LNCAP (cell line): Measurements from ENCODE around the gene HS3ST5.

Experiments
- TF ChIP-seq, protein P1 (sequence below): fragments of 450-650 bp; IDR thresholded peaks from 2 replicates; pipeline ENCODE4 v1.5.1; 2017; ENCODE audit warnings: mild to moderate bottlenecking

The HS3ST5 gene

DNA sequence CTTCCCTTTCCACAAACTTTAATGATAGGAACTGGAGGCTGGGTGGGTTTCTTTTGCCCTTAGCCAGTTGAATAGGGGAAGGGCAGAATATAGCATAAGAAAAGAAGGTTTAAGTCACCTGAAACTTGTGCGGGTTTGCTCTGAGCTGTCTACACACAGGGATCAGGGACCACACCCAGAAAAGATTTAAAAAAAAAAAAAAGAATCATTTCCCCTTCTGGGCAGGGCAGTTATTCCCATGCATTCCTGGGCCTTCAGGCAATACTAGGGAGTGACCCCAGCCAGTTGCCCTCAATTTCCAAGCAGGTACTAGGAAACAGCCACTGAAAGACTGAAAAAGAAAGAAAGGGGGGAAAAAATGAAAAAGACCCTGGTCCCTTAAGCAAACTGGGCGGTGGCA is 332.3 kb downstream of the HS3ST5 start:
- TF ChIP-seq, protein P1, sequence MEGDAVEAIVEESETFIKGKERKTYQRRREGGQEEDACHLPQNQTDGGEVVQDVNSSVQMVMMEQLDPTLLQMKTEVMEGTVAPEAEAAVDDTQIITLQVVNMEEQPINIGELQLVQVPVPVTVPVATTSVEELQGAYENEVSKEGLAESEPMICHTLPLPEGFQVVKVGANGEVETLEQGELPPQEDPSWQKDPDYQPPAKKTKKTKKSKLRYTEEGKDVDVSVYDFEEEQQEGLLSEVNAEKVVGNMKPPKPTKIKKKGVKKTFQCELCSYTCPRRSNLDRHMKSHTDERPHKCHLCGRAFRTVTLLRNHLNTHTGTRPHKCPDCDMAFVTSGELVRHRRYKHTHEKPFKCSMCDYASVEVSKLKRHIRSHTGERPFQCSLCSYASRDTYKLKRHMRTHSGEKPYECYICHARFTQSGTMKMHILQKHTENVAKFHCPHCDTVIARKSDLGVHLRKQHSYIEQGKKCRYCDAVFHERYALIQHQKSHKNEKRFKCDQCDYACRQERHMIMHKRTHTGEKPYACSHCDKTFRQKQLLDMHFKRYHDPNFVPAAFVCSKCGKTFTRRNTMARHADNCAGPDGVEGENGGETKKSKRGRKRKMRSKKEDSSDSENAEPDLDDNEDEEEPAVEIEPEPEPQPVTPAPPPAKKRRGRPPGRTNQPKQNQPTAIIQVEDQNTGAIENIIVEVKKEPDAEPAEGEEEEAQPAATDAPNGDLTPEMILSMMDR: no peak

DNA sequence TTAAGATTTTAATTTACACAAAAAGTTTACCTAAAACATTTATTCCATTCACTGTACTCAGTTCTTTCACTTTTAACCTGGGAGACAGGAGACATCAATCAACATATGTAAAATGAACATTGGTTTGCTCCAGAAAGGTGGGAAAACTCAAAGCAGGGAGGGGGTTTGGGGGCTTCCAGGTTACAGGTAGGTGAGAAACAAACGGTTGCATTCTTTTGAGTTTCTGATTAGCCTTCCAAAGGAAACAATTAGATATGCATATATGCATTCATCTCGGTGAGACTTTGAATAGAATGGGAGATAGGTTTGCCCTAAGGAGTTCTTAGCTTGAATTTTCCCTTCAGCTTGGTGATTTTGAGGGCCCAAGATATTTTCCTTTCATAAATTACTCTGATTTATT is 333.6 kb downstream of the HS3ST5 start:
- TF ChIP-seq, protein P1: no peak

DNA sequence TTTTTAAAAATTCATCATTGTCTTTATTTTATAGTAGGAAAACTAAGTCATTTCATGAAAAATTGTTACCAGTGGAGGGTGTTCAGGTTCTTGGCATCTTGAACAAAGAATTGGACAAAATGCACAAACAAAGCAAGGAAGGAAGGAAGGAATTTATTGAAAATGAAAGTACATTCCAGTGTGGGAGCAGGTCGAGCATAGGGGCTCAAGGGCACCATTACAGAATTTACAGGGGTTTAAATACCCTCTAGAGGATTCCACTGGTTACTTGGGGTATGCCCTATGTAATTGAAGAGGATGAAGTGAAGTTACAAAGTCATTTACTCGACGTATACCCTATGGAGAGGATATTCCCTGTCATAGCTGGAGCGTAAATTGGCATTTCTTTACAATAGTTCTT is 334.5 kb downstream of the HS3ST5 start:
- TF ChIP-seq, protein P1: no peak

DNA sequence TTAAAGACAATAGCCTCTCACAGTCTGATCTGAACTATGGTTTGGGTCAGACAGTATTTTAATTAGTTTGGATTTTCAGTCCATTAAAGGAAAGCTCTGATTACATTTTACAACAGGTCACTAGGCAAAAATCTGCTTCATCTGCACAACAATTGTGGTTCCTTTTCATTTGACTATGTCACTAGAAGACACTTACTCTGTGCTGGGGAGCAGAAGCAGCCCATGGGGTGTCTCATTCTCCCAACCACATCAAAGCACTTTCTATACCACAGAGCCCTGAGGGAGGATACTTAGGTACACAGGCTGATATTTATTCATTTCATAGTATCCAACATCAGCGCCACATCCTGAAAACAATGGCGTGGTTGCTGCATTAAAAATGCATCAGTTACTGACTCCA is 335.3 kb downstream of the HS3ST5 start:
- TF ChIP-seq, protein P1: no peak
